Ectodermal cell (in vitro differentiated cells): ENCODE measurements around the gene PBOV1.

Experiments
- H3K27ac ChIP-seq: 2 replicates; pipeline ENCODE4 v1.7.0; 2013; ENCODE audit warnings: mild to moderate bottlenecking, low read depth, low read length; ENCODE audit not compliant: insufficient read depth, poor library complexity, severe bottlenecking
- H3K27me3 ChIP-seq: 2 replicates; pipeline ENCODE4 v1.7.0; 2013; ENCODE audit warnings: mild to moderate bottlenecking, low read length; ENCODE audit not compliant: insufficient read depth, control insufficient read depth, poor library complexity, severe bottlenecking
- H3K36me3 ChIP-seq: one replicate; pipeline ENCODE4 v1.7.0; 2013; ENCODE audit warnings: low read length; ENCODE audit not compliant: control insufficient read depth, insufficient read depth
- H3K4me1 ChIP-seq: one replicate; pipeline ENCODE4 v1.7.0; 2013; ENCODE audit warnings: low read length; ENCODE audit not compliant: control insufficient read depth, insufficient read depth
- H3K4me3 ChIP-seq: 2 replicates; pipeline ENCODE4 v1.7.0; 2013; ENCODE audit warnings: low read depth, low read length, control low read depth; ENCODE audit not compliant: insufficient read depth
- H3K9me3 ChIP-seq: 2 replicates; pipeline ENCODE4 v1.7.0; 2013; ENCODE audit warnings: mild to moderate bottlenecking, low read length, moderate library complexity; ENCODE audit not compliant: control insufficient read depth
- WGBS, 2 experiments: methylation state at CpG; one replicate each; pipeline ENCODE4 v1.1.7; 2013; ENCODE audit warnings: missing lambda C conversion rate in 2 of 2; 5-methylcytosine and 5-hydroxymethylcytosine counted together

Gene PBOV1

GRCh38 chr6:138240476-138241245, 22.4 kb upstream of the PBOV1 start:
- no peak overlapping the region for H3K4me3 ChIP-seq

GRCh38 chr6:138239774-138240173, 21.5 kb upstream of the PBOV1 start:
- Histone ChIP-seq H3K36me3 (no peaks in the 10 kb centered on the region), H3K4me1 (no peaks in the 10 kb centered on the region), H3K27ac (no peak overlapping the region), H3K4me3 (no peak overlapping the region), H3K27me3 (no peaks in the 10 kb centered on the region), H3K9me3 (no peaks in the 10 kb centered on the region)
- 100% methylated on average over 1 of the region's 1 CpG for WGBS, 2 experiments

More at GRCh38 chr6:138240476-138241245, 22.4 kb upstream of the PBOV1 start:
- Histone ChIP-seq H3K36me3 (no peaks in the 10 kb centered on the region), H3K9me3 (no peaks in the 10 kb centered on the region), H3K27ac (no peak overlapping the region), H3K4me1 (no peaks in the 10 kb centered on the region), H3K27me3 (no peaks in the 10 kb centered on the region)
- 95% methylated on average over 13 of the region's 13 CpGs for WGBS, 2 experiments

GRCh38 chr6:138238368-138238767, 20.1 kb upstream of the PBOV1 start:
- 92 to 94% methylated on average over 6 of the region's 6 CpGs for WGBS, 2 experiments
- Histone ChIP-seq H3K27ac (no peak overlapping the region), H3K36me3 (no peaks in the 10 kb centered on the region), H3K4me3 (no peak overlapping the region), H3K4me1 (no peaks in the 10 kb centered on the region), H3K9me3 (no peaks in the 10 kb centered on the region), H3K27me3 (no peaks in the 10 kb centered on the region)

GRCh38 chr6:138237463-138237862, 19.2 kb upstream of the PBOV1 start:
- WGBS, 2 experiments, result 87 to 90% methylated on average over 2 of the region's 2 CpGs
- no peaks in the 10 kb centered on the region for H3K36me3 ChIP-seq
- no peaks in the 10 kb centered on the region for H3K4me1 ChIP-seq
- H3K27ac ChIP-seq, result no peak overlapping the region
- no peaks in the 10 kb centered on the region for H3K9me3 ChIP-seq
- H3K4me3 ChIP-seq, result no peak overlapping the region
- no peaks in the 10 kb centered on the region for H3K27me3 ChIP-seq

GRCh38 chr6:138235693-138236092, 17.4 kb upstream of the PBOV1 start:
- Histone ChIP-seq H3K36me3 (no peaks in the 10 kb centered on the region), H3K27ac (no peak overlapping the region), H3K27me3 (no peaks in the 10 kb centered on the region), H3K9me3 (no peaks in the 10 kb centered on the region), H3K4me1 (no peaks in the 10 kb centered on the region), H3K4me3 (no peak overlapping the region)
- 78 to 88% methylated on average over 1 of the region's 1 CpG for WGBS, 2 experiments

GRCh38 chr6:138235205-138235604, 16.9 kb upstream of the PBOV1 start:
- no peaks in the 10 kb centered on the region for H3K4me1 ChIP-seq
- H3K9me3 ChIP-seq, result no peaks in the 10 kb centered on the region
- no peaks in the 10 kb centered on the region for H3K27me3 ChIP-seq
- H3K4me3 ChIP-seq, result no peak overlapping the region
- H3K36me3 ChIP-seq, result no peaks in the 10 kb centered on the region
- 67 to 86% methylated on average over 1 of the region's 1 CpG for WGBS, 2 experiments
- no peak overlapping the region for H3K27ac ChIP-seq

GRCh38 chr6:138234363-138234762, 16.1 kb upstream of the PBOV1 start:
- no peak overlapping the region for H3K27ac ChIP-seq
- no peaks in the 10 kb centered on the region for H3K9me3 ChIP-seq
- H3K27me3 ChIP-seq, result no peaks in the 10 kb centered on the region
- 90 to 100% methylated on average over 1 to 2 of the region's 2 CpGs for WGBS, 2 experiments
- H3K4me1 ChIP-seq, result no peaks in the 10 kb centered on the region
- no peaks in the 10 kb centered on the region for H3K36me3 ChIP-seq
- no peak overlapping the region for H3K4me3 ChIP-seq

GRCh38 chr6:138231381-138231886, 13.1 kb upstream of the PBOV1 start:
- no peak overlapping the region for H3K27ac ChIP-seq
- WGBS, 2 experiments, result 95 to 96% methylated on average over 2 to 4 of the region's 4 CpGs

GRCh38 chr6:138230759-138231380, 12.6 kb upstream of the PBOV1 start:
- peaks cover 10% of the 10 kb centered on the region for H3K4me1 ChIP-seq
- no peak overlapping the region for H3K4me3 ChIP-seq
- WGBS, 2 experiments, result 80 to 89% methylated on average over 3 of the region's 3 CpGs

More at GRCh38 chr6:138231381-138231886, 13.1 kb upstream of the PBOV1 start:
- Histone ChIP-seq H3K4me3 (no peak overlapping the region), H3K9me3 (no peaks in the 10 kb centered on the region), H3K27me3 (no peaks in the 10 kb centered on the region), H3K36me3 (no peaks in the 10 kb centered on the region), H3K4me1 (peaks cover 10% of the 10 kb centered on the region)

GRCh38 chr6:138230221-138230620, 11.9 kb upstream of the PBOV1 start:
- no peak overlapping the region for H3K27ac ChIP-seq
- peaks cover 10% of the 10 kb centered on the region for H3K4me1 ChIP-seq
- no peaks in the 10 kb centered on the region for H3K36me3 ChIP-seq

More at GRCh38 chr6:138230759-138231380, 12.6 kb upstream of the PBOV1 start:
- Histone ChIP-seq H3K9me3 (no peaks in the 10 kb centered on the region), H3K27me3 (no peaks in the 10 kb centered on the region), H3K27ac (no peak overlapping the region), H3K36me3 (no peaks in the 10 kb centered on the region)

More at GRCh38 chr6:138230221-138230620, 11.9 kb upstream of the PBOV1 start:
- no peaks in the 10 kb centered on the region for H3K9me3 ChIP-seq
- no peak overlapping the region for H3K4me3 ChIP-seq
- no peaks in the 10 kb centered on the region for H3K27me3 ChIP-seq
